ENCODE results near the gene ABCB4.

Gene ABCB4

GRCh38 chr7:87452279-87452678 lies 23.2 kb downstream of the ABCB4 start:
- Histone ChIP-seq H3K4me3 (ENCODE audit: control insufficient read depth in 1 of 7, extremely low read depth in 1 of 7, insufficient read depth in 4 of 7, low read depth in 2 of 7, low read length in 6 of 7) (no peak overlapping the region), H3K36me3 (ENCODE audit: control insufficient read depth in 4 of 4, insufficient read depth in 4 of 4, low read length in 3 of 4) (no peaks in the 10 kb centered on the region), H3K27ac (ENCODE audit: insufficient read depth in 1 of 2, low read depth in 1 of 2, low read length in 2 of 2, poor library complexity in 1 of 2, severe bottlenecking in 2 of 2) (no peak overlapping the region), H3K27me3 (replicated peaks in 2 of 5; ENCODE audit: control insufficient read depth in 4 of 5, insufficient read depth in 5 of 5, low read length in 4 of 5) (no peaks in the 10 kb centered on the region), H3K9me3 (ENCODE audit: control extremely low read depth in 1 of 5, control insufficient read depth in 4 of 5, insufficient read depth in 2 of 5, low read depth in 1 of 5, low read length in 4 of 5) (no peaks in the 10 kb centered on the region), H3K4me1 (ENCODE audit: control extremely low read depth in 1 of 4, control insufficient read depth in 4 of 4, insufficient read depth in 4 of 4, low read length in 3 of 4) (peaks cover 0 to 3% (median under 1%) of the 10 kb centered on the region in 4 experiments)
- ChIA-PET POLR2A (no interaction called here), CTCF (no interaction called here)
- no CpG with 5 or more reads among the region's 4 CpGs for WGBS (ENCODE audit: insufficient coverage)
- DNase-seq = no peak

GRCh38 chr7:87451187-87451586 lies 24.3 kb downstream of the ABCB4 start:
- Histone ChIP-seq H3K36me3 (ENCODE audit: control insufficient read depth in 4 of 4, insufficient read depth in 4 of 4, low read length in 3 of 4) (no peaks in the 10 kb centered on the region), H3K4me3 (ENCODE audit: control insufficient read depth in 1 of 7, extremely low read depth in 1 of 7, insufficient read depth in 4 of 7, low read depth in 2 of 7, low read length in 6 of 7) (no peak overlapping the region), H3K9me3 (ENCODE audit: control extremely low read depth in 1 of 5, control insufficient read depth in 4 of 5, insufficient read depth in 2 of 5, low read depth in 1 of 5, low read length in 4 of 5) (no peaks in the 10 kb centered on the region), H3K27me3 (replicated peaks in 2 of 5; ENCODE audit: control insufficient read depth in 4 of 5, insufficient read depth in 5 of 5, low read length in 4 of 5) (no peaks in the 10 kb centered on the region), H3K27ac (ENCODE audit: insufficient read depth in 1 of 2, low read depth in 1 of 2, low read length in 2 of 2, poor library complexity in 1 of 2, severe bottlenecking in 2 of 2) (no peak overlapping the region), H3K4me1 (ENCODE audit: control extremely low read depth in 1 of 4, control insufficient read depth in 4 of 4, insufficient read depth in 4 of 4, low read length in 3 of 4) (peaks cover 0 to 3% (median under 1%) of the 10 kb centered on the region in 4 experiments)
- ChIA-PET POLR2A (no interaction called here), CTCF (no interaction called here)
- DNase-seq = no peak
- WGBS (ENCODE audit: insufficient coverage) = 94% methylated on average over 3 of the region's 4 CpGs

- WGBS (ENCODE audit: insufficient coverage) = no CpG with 5 or more reads among the region's 1 CpG
- no peaks in the 10 kb centered on the region for H3K36me3 ChIP-seq (ENCODE audit: control insufficient read depth in 4 of 4, insufficient read depth in 4 of 4, low read length in 3 of 4)
- H3K4me1 ChIP-seq (ENCODE audit: control extremely low read depth in 1 of 4, control insufficient read depth in 4 of 4, insufficient read depth in 4 of 4, low read length in 3 of 4) = peaks cover 0 to 3% (median under 1%) of the 10 kb centered on the region in 4 experiments
- no peak overlapping the region for H3K4me3 ChIP-seq (ENCODE audit: control insufficient read depth in 1 of 7, extremely low read depth in 1 of 7, insufficient read depth in 4 of 7, low read depth in 2 of 7, low read length in 6 of 7)
- no peaks in the 10 kb centered on the region for H3K27me3 ChIP-seq (replicated peaks in 2 of 5; ENCODE audit: control insufficient read depth in 4 of 5, insufficient read depth in 5 of 5, low read length in 4 of 5)
- POLR2A ChIA-PET = no interaction called here
- H3K27ac ChIP-seq (ENCODE audit: insufficient read depth in 1 of 2, low read depth in 1 of 2, low read length in 2 of 2, poor library complexity in 1 of 2, severe bottlenecking in 2 of 2) = no peak overlapping the region
- DNase-seq = no peak
- CTCF ChIA-PET = no interaction called here
- H3K9me3 ChIP-seq (ENCODE audit: control extremely low read depth in 1 of 5, control insufficient read depth in 4 of 5, insufficient read depth in 2 of 5, low read depth in 1 of 5, low read length in 4 of 5) = no peaks in the 10 kb centered on the region
Measured at GRCh38 chr7:87450706-87451105, 24.8 kb downstream of the ABCB4 start.

GRCh38 chr7:87448388-87448787 lies 27.1 kb downstream of the ABCB4 start:
- 64% methylated on average over 7 of the region's 7 CpGs for WGBS (ENCODE audit: insufficient coverage)
- CTCF ChIA-PET = no interaction called here
- H3K4me3 ChIP-seq (ENCODE audit: control insufficient read depth in 1 of 7, extremely low read depth in 1 of 7, insufficient read depth in 4 of 7, low read depth in 2 of 7, low read length in 6 of 7) = no peak overlapping the region
- H3K4me1 ChIP-seq (ENCODE audit: control extremely low read depth in 1 of 4, control insufficient read depth in 4 of 4, insufficient read depth in 4 of 4, low read length in 3 of 4) = peaks cover 0 to 3% (median under 1%) of the 10 kb centered on the region in 4 experiments
- H3K36me3 ChIP-seq (ENCODE audit: control insufficient read depth in 4 of 4, insufficient read depth in 4 of 4, low read length in 3 of 4) = no peaks in the 10 kb centered on the region
- peak in 2 of 3 donors; percentile 48 to 57 for DNase-seq
- no peaks in the 10 kb centered on the region for H3K27me3 ChIP-seq (replicated peaks in 2 of 5; ENCODE audit: control insufficient read depth in 4 of 5, insufficient read depth in 5 of 5, low read length in 4 of 5)
- H3K9me3 ChIP-seq (ENCODE audit: control extremely low read depth in 1 of 5, control insufficient read depth in 4 of 5, insufficient read depth in 2 of 5, low read depth in 1 of 5, low read length in 4 of 5) = no peaks in the 10 kb centered on the region
- POLR2A ChIA-PET = no interaction called here
- no peak overlapping the region for H3K27ac ChIP-seq (ENCODE audit: insufficient read depth in 1 of 2, low read depth in 1 of 2, low read length in 2 of 2, poor library complexity in 1 of 2, severe bottlenecking in 2 of 2)

- WGBS (ENCODE audit: insufficient coverage) = 93% methylated on average over 3 of the region's 4 CpGs
- H3K9me3 ChIP-seq (ENCODE audit: control extremely low read depth in 1 of 5, control insufficient read depth in 4 of 5, insufficient read depth in 2 of 5, low read depth in 1 of 5, low read length in 4 of 5) = no peaks in the 10 kb centered on the region
- ChIA-PET POLR2A (no interaction called here), CTCF (no interaction called here)
- peaks cover 0 to 3% (median under 1%) of the 10 kb centered on the region in 4 experiments for H3K4me1 ChIP-seq (ENCODE audit: control extremely low read depth in 1 of 4, control insufficient read depth in 4 of 4, insufficient read depth in 4 of 4, low read length in 3 of 4)
- H3K27me3 ChIP-seq (replicated peaks in 2 of 5; ENCODE audit: control insufficient read depth in 4 of 5, insufficient read depth in 5 of 5, low read length in 4 of 5) = no peaks in the 10 kb centered on the region
- H3K27ac ChIP-seq (ENCODE audit: insufficient read depth in 1 of 2, low read depth in 1 of 2, low read length in 2 of 2, poor library complexity in 1 of 2, severe bottlenecking in 2 of 2) = no peak overlapping the region
- DNase-seq = no peak
- no peak overlapping the region for H3K4me3 ChIP-seq (ENCODE audit: control insufficient read depth in 1 of 7, extremely low read depth in 1 of 7, insufficient read depth in 4 of 7, low read depth in 2 of 7, low read length in 6 of 7)
- no peaks in the 10 kb centered on the region for H3K36me3 ChIP-seq (ENCODE audit: control insufficient read depth in 4 of 4, insufficient read depth in 4 of 4, low read length in 3 of 4)
Measured at GRCh38 chr7:87447116-87447635, 28.3 kb downstream of the ABCB4 start.

GRCh38 chr7:87445897-87446296 lies 29.6 kb downstream of the ABCB4 start:
- CTCF ChIA-PET = no interaction called here

GRCh38 chr7:87435546-87435945 lies 39.9 kb downstream of the ABCB4 start:
- no peak for DNase-seq
- Histone ChIP-seq H3K36me3 (ENCODE audit: control insufficient read depth in 4 of 4, insufficient read depth in 4 of 4, low read length in 3 of 4) (no peaks in the 10 kb centered on the region), H3K9me3 (ENCODE audit: control extremely low read depth in 1 of 5, control insufficient read depth in 4 of 5, insufficient read depth in 2 of 5, low read depth in 1 of 5, low read length in 4 of 5) (no peaks in the 10 kb centered on the region), H3K27me3 (replicated peaks in 2 of 5; ENCODE audit: control insufficient read depth in 4 of 5, insufficient read depth in 5 of 5, low read length in 4 of 5) (no peaks in the 10 kb centered on the region), H3K4me3 (ENCODE audit: control insufficient read depth in 1 of 7, extremely low read depth in 1 of 7, insufficient read depth in 4 of 7, low read depth in 2 of 7, low read length in 6 of 7) (no peak overlapping the region), H3K27ac (ENCODE audit: insufficient read depth in 1 of 2, low read depth in 1 of 2, low read length in 2 of 2, poor library complexity in 1 of 2, severe bottlenecking in 2 of 2) (no peak overlapping the region), H3K4me1 (ENCODE audit: control extremely low read depth in 1 of 4, control insufficient read depth in 4 of 4, insufficient read depth in 4 of 4, low read length in 3 of 4) (no peaks in the 10 kb centered on the region)
- ChIA-PET POLR2A (no interaction called here), CTCF (no interaction called here)

More at GRCh38 chr7:87445897-87446296, 29.6 kb downstream of the ABCB4 start:
- Histone ChIP-seq H3K4me3 (ENCODE audit: control insufficient read depth in 1 of 7, extremely low read depth in 1 of 7, insufficient read depth in 4 of 7, low read depth in 2 of 7, low read length in 6 of 7) (no peak overlapping the region), H3K27me3 (replicated peaks in 2 of 5; ENCODE audit: control insufficient read depth in 4 of 5, insufficient read depth in 5 of 5, low read length in 4 of 5) (no peaks in the 10 kb centered on the region), H3K9me3 (ENCODE audit: control extremely low read depth in 1 of 5, control insufficient read depth in 4 of 5, insufficient read depth in 2 of 5, low read depth in 1 of 5, low read length in 4 of 5) (no peaks in the 10 kb centered on the region), H3K36me3 (ENCODE audit: control insufficient read depth in 4 of 4, insufficient read depth in 4 of 4, low read length in 3 of 4) (no peaks in the 10 kb centered on the region), H3K4me1 (ENCODE audit: control extremely low read depth in 1 of 4, control insufficient read depth in 4 of 4, insufficient read depth in 4 of 4, low read length in 3 of 4) (peaks cover 0 to 3% (median under 1%) of the 10 kb centered on the region in 4 experiments), H3K27ac (ENCODE audit: insufficient read depth in 1 of 2, low read depth in 1 of 2, low read length in 2 of 2, poor library complexity in 1 of 2, severe bottlenecking in 2 of 2) (no peak overlapping the region)
- POLR2A ChIA-PET = no interaction called here
- peak in 2 of 3 donors; percentile 0 to 1 for DNase-seq
- no CpG with 5 or more reads among the region's 4 CpGs for WGBS (ENCODE audit: insufficient coverage)

Data from common myeloid progenitor, CD34-positive (primary cell).